Measurements from ENCODE around the gene ZNF146. TPM values are rescaled to one million over a fixed set of nuclear protein-coding genes. Genes with fewer than 3 reads are reported as not detected.

The ZNF146 gene
- total and polyA plus RNA-seq, 4 donors, result 64.1 to 93.2 (median 83.8) TPM

- H3K4me3 ChIP-seq (ENCODE audit: low read depth, low read length), result no peak overlapping the region
- H3K27me3 ChIP-seq (ENCODE audit: control insufficient read depth, insufficient read depth, low read length), result no peaks in the 10 kb centered on the region
- peaks cover 15% of the 10 kb centered on the region for H3K4me1 ChIP-seq (ENCODE audit: control insufficient read depth, insufficient read depth, low read length)
- no peak for DNase-seq (ENCODE audit: low read depth in 4 of 6, low spot score in 6 of 6)
- peaks cover 2% of the 10 kb centered on the region for H3K9me3 ChIP-seq (ENCODE audit: control insufficient read depth, insufficient read depth, low read length)
- peaks cover 13% of the 10 kb centered on the region for H3K36me3 ChIP-seq (ENCODE audit: control insufficient read depth, insufficient read depth, low read length)
- WGBS (ENCODE audit: insufficient coverage), result 98% methylated on average over 28 of the region's 28 CpGs
- H3K27ac ChIP-seq (ENCODE audit: low read depth, low read length), result no peak overlapping the region
Observed at GRCh38 chr19:36255316-36255715, 40.4 kb downstream of the ZNF146 start.

GRCh38 chr19:36256064-36256463, 41.2 kb downstream of the ZNF146 start:
- no peak overlapping the region for H3K4me3 ChIP-seq (ENCODE audit: low read depth, low read length)
- no peaks in the 10 kb centered on the region for H3K27me3 ChIP-seq (ENCODE audit: control insufficient read depth, insufficient read depth, low read length)
- peaks cover 15% of the 10 kb centered on the region for H3K4me1 ChIP-seq (ENCODE audit: control insufficient read depth, insufficient read depth, low read length)
- H3K9me3 ChIP-seq (ENCODE audit: control insufficient read depth, insufficient read depth, low read length), result peaks cover 2% of the 10 kb centered on the region
- peaks cover 13% of the 10 kb centered on the region for H3K36me3 ChIP-seq (ENCODE audit: control insufficient read depth, insufficient read depth, low read length)
- H3K27ac ChIP-seq (ENCODE audit: low read depth, low read length), result no peak overlapping the region
- WGBS (ENCODE audit: insufficient coverage), result 97% methylated on average over 15 of the region's 15 CpGs
- DNase-seq (ENCODE audit: low read depth in 4 of 6, low spot score in 6 of 6), result no peak

- Histone ChIP-seq H3K4me3 (ENCODE audit: low read depth, low read length) (peak overlapping the region; percentile 37), H3K4me1 (ENCODE audit: control insufficient read depth, insufficient read depth, low read length) (peaks cover 15% of the 10 kb centered on the region), H3K27ac (ENCODE audit: low read depth, low read length) (no peak overlapping the region), H3K27me3 (ENCODE audit: control insufficient read depth, insufficient read depth, low read length) (no peaks in the 10 kb centered on the region), H3K36me3 (ENCODE audit: control insufficient read depth, insufficient read depth, low read length) (peaks cover 13% of the 10 kb centered on the region), H3K9me3 (ENCODE audit: control insufficient read depth, insufficient read depth, low read length) (peaks cover 2% of the 10 kb centered on the region)
- 64% methylated on average over 42 of the region's 42 CpGs for WGBS (ENCODE audit: insufficient coverage)
- no peak for DNase-seq (ENCODE audit: low read depth in 4 of 6, low spot score in 6 of 6)
Observed at GRCh38 chr19:36256853-36257519, 42.1 kb downstream of the ZNF146 start.

GRCh38 chr19:36257520-36257876, 42.6 kb downstream of the ZNF146 start:
- Histone ChIP-seq H3K27me3 (ENCODE audit: control insufficient read depth, insufficient read depth, low read length) (no peaks in the 10 kb centered on the region), H3K36me3 (ENCODE audit: control insufficient read depth, insufficient read depth, low read length) (peaks cover 13% of the 10 kb centered on the region), H3K4me3 (ENCODE audit: low read depth, low read length) (peak overlapping the region; percentile 37), H3K4me1 (ENCODE audit: control insufficient read depth, insufficient read depth, low read length) (peaks cover 15% of the 10 kb centered on the region), H3K27ac (ENCODE audit: low read depth, low read length) (no peak overlapping the region), H3K9me3 (ENCODE audit: control insufficient read depth, insufficient read depth, low read length) (peaks cover 2% of the 10 kb centered on the region)
- peak in 3 of 6 donors; percentile 15 to 82 (median 66) for DNase-seq (ENCODE audit: low read depth in 4 of 6, low spot score in 6 of 6)
- WGBS (ENCODE audit: insufficient coverage), result 5% methylated on average over 36 of the region's 37 CpGs

GRCh38 chr19:36258028-36258875, 43.3 kb downstream of the ZNF146 start:
- peaks cover 13% of the 10 kb centered on the region for H3K36me3 ChIP-seq (ENCODE audit: control insufficient read depth, insufficient read depth, low read length)
- peak overlapping the region; percentile 37 for H3K4me3 ChIP-seq (ENCODE audit: low read depth, low read length)
- WGBS (ENCODE audit: insufficient coverage), result 94% methylated on average over 20 of the region's 29 CpGs
- no peak overlapping the region for H3K27ac ChIP-seq (ENCODE audit: low read depth, low read length)
- H3K4me1 ChIP-seq (ENCODE audit: control insufficient read depth, insufficient read depth, low read length), result peaks cover 15% of the 10 kb centered on the region
- H3K9me3 ChIP-seq (ENCODE audit: control insufficient read depth, insufficient read depth, low read length), result peaks cover 2% of the 10 kb centered on the region
- no peak for DNase-seq (ENCODE audit: low read depth in 4 of 6, low spot score in 6 of 6)
- no peaks in the 10 kb centered on the region for H3K27me3 ChIP-seq (ENCODE audit: control insufficient read depth, insufficient read depth, low read length)

- H3K36me3 ChIP-seq (ENCODE audit: control insufficient read depth, insufficient read depth, low read length), result peaks cover 13% of the 10 kb centered on the region
- H3K4me3 ChIP-seq (ENCODE audit: low read depth, low read length), result no peak overlapping the region
- H3K27me3 ChIP-seq (ENCODE audit: control insufficient read depth, insufficient read depth, low read length), result no peaks in the 10 kb centered on the region
- H3K9me3 ChIP-seq (ENCODE audit: control insufficient read depth, insufficient read depth, low read length), result peaks cover 2% of the 10 kb centered on the region
- H3K27ac ChIP-seq (ENCODE audit: low read depth, low read length), result no peak overlapping the region
- WGBS (ENCODE audit: insufficient coverage), result 94% methylated on average over 20 of the region's 20 CpGs
- H3K4me1 ChIP-seq (ENCODE audit: control insufficient read depth, insufficient read depth, low read length), result peaks cover 15% of the 10 kb centered on the region
- DNase-seq (ENCODE audit: low read depth in 4 of 6, low spot score in 6 of 6), result no peak
Observed at GRCh38 chr19:36259211-36259610, 44.3 kb downstream of the ZNF146 start.

- Histone ChIP-seq H3K4me3 (ENCODE audit: low read depth, low read length) (no peak overlapping the region), H3K27ac (ENCODE audit: low read depth, low read length) (no peak overlapping the region), H3K9me3 (ENCODE audit: control insufficient read depth, insufficient read depth, low read length) (peaks cover 4% of the 10 kb centered on the region), H3K4me1 (ENCODE audit: control insufficient read depth, insufficient read depth, low read length) (no peaks in the 10 kb centered on the region), H3K27me3 (ENCODE audit: control insufficient read depth, insufficient read depth, low read length) (no peaks in the 10 kb centered on the region), H3K36me3 (ENCODE audit: control insufficient read depth, insufficient read depth, low read length) (peaks cover 19% of the 10 kb centered on the region)
- WGBS (ENCODE audit: insufficient coverage), result 96% methylated on average over 2 of the region's 4 CpGs
- no peak for DNase-seq (ENCODE audit: low read depth in 4 of 6, low spot score in 6 of 6)
Observed at GRCh38 chr19:36265064-36265463, 50.2 kb downstream of the ZNF146 start.

GRCh38 chr19:36265856-36266374, 51.0 kb downstream of the ZNF146 start:
- Histone ChIP-seq H3K27ac (ENCODE audit: low read depth, low read length) (no peak overlapping the region), H3K4me3 (ENCODE audit: low read depth, low read length) (no peak overlapping the region), H3K4me1 (ENCODE audit: control insufficient read depth, insufficient read depth, low read length) (no peaks in the 10 kb centered on the region), H3K27me3 (ENCODE audit: control insufficient read depth, insufficient read depth, low read length) (no peaks in the 10 kb centered on the region), H3K36me3 (ENCODE audit: control insufficient read depth, insufficient read depth, low read length) (peaks cover 19% of the 10 kb centered on the region), H3K9me3 (ENCODE audit: control insufficient read depth, insufficient read depth, low read length) (peaks cover 4% of the 10 kb centered on the region)
- WGBS (ENCODE audit: insufficient coverage), result 93% methylated on average over 35 of the region's 35 CpGs
- DNase-seq (ENCODE audit: low read depth in 4 of 6, low spot score in 6 of 6), result no peak

- Histone ChIP-seq H3K4me3 (ENCODE audit: low read depth, low read length) (no peak overlapping the region), H3K9me3 (ENCODE audit: control insufficient read depth, insufficient read depth, low read length) (peaks cover 4% of the 10 kb centered on the region)
- 85% methylated on average over 38 of the region's 50 CpGs for WGBS (ENCODE audit: insufficient coverage)
Observed at GRCh38 chr19:36266375-36266961, 51.6 kb downstream of the ZNF146 start.

More at GRCh38 chr19:36266375-36266961, 51.6 kb downstream of the ZNF146 start:
- no peak for DNase-seq (ENCODE audit: low read depth in 4 of 6, low spot score in 6 of 6)
- H3K36me3 ChIP-seq (ENCODE audit: control insufficient read depth, insufficient read depth, low read length), result peaks cover 19% of the 10 kb centered on the region
- no peaks in the 10 kb centered on the region for H3K27me3 ChIP-seq (ENCODE audit: control insufficient read depth, insufficient read depth, low read length)
- H3K27ac ChIP-seq (ENCODE audit: low read depth, low read length), result no peak overlapping the region
- H3K4me1 ChIP-seq (ENCODE audit: control insufficient read depth, insufficient read depth, low read length), result no peaks in the 10 kb centered on the region

Measured in spinal cord (tissue), 10 donors.